Thyroid gland (tissue), 4 donors: ENCODE data around the gene ZNF451.

Source experiments
- POLR2A ChIP-seq, 2 donors: fragments of 450-650 bp; IDR thresholded peaks; one replicate each; pipeline ENCODE4 v1.6.1; 2017; ENCODE audit warnings: antibody characterized with exemption in 2 of 2, mild to moderate bottlenecking in 2 of 2, moderate library complexity in 1 of 2
- TF ChIP-seq, protein P1 (sequence below), 6 experiments: fragments of 200-600 bp in 3 of 6; fragments of 450-650 bp in 3 of 6; sonication (generic) in 3 of 6; IDR thresholded peaks; one replicate each; pipeline ENCODE4 v1.5.1; 2016 to 2019; ENCODE audit warnings: antibody characterized with exemption in 6 of 6, mild to moderate bottlenecking in 2 of 6, inconsistent platforms in 1 of 6, moderate library complexity in 1 of 6

DNA sequence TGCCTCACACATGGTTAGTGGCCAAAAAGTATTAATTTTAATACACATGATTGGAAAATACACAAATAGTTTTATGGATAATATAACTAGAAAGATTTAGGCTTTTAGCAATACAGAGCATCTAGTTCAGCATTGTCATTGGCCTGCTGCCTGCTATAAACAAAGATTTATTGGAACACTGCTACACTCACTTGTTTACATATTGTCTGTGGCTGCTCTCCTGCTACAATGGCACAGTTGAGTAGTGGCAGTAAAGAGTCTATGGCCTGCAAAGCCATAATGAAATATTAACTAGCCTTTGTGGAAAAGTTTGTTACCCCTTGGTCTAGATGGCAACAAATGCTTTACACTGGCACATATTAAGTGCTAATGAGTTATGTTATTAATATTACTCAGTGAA, 37.8 kb downstream of the ZNF451 start:
- TF ChIP-seq, protein P1, sequence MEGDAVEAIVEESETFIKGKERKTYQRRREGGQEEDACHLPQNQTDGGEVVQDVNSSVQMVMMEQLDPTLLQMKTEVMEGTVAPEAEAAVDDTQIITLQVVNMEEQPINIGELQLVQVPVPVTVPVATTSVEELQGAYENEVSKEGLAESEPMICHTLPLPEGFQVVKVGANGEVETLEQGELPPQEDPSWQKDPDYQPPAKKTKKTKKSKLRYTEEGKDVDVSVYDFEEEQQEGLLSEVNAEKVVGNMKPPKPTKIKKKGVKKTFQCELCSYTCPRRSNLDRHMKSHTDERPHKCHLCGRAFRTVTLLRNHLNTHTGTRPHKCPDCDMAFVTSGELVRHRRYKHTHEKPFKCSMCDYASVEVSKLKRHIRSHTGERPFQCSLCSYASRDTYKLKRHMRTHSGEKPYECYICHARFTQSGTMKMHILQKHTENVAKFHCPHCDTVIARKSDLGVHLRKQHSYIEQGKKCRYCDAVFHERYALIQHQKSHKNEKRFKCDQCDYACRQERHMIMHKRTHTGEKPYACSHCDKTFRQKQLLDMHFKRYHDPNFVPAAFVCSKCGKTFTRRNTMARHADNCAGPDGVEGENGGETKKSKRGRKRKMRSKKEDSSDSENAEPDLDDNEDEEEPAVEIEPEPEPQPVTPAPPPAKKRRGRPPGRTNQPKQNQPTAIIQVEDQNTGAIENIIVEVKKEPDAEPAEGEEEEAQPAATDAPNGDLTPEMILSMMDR (IDR thresholded peaks at IDR 0.05): no peak
- no peak for TF ChIP-seq POLR2A (IDR thresholded peaks at IDR 0.05)
